Fibroblast of the aortic adventitia (primary cell): ENCODE measurements around the gene ALG1L2. TPM values are rescaled to one million over a fixed set of nuclear protein-coding genes. Genes with fewer than 3 reads are reported as not detected.
"Not testable (repeated sequence)": the region's sequence is repeated elsewhere in the genome, so short reads cannot be mapped to it uniquely, and the experiment has no call there.

Experiments used
- DNase-seq: peaks from one replicate; pipeline ENCODE4 v3.0.0-alpha.2; 2010; ENCODE audit warnings: low read depth
- H3K4me3 ChIP-seq: 2 replicates; pipeline ENCODE4 v1.5.1; 2011; ENCODE audit warnings: low read depth, mild to moderate bottlenecking, control low read depth, low read length, moderate library complexity
- total RNA-seq: library from RNA; depleted of rRNA; stranded (reverse); fragments of >200 nt; gene quantifications from 2 replicates; pipeline ENCODE4 v1.2.3, GENCODE V29; 2012; ENCODE audit warnings: low replicate concordance
- TF ChIP-seq, protein P1 (sequence below): IDR thresholded peaks from 2 replicates; pipeline ENCODE4 v1.5.1; 2011; ENCODE audit warnings: mild to moderate bottlenecking, low read length, control low read depth, inconsistent platforms; ENCODE audit not compliant: insufficient read depth

The ALG1L2 gene
- total RNA-seq, 1 donor, result 0.54 TPM

DNA sequence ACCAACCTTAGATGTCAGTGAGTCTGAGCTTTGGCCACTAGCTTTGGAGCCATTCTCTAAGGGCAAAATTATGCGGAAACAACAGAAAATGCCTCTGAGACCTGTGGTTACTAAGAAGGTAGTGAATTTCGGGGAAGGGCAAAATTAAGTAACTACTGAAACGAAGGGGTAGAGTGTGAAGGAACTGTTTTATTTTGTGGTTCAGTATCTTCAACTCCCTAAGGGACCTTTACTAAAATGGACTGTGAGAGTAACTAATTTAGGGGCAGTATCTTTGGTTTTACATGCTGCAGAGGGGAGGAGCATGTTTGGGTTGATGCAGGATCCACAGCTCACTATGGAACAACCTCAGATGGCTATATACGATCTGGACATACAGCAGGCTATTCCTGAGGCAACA lies 8.0 kb upstream of the ALG1L2 start:
- H3K4me3 ChIP-seq, result no peak overlapping the region
- TF ChIP-seq, protein P1, sequence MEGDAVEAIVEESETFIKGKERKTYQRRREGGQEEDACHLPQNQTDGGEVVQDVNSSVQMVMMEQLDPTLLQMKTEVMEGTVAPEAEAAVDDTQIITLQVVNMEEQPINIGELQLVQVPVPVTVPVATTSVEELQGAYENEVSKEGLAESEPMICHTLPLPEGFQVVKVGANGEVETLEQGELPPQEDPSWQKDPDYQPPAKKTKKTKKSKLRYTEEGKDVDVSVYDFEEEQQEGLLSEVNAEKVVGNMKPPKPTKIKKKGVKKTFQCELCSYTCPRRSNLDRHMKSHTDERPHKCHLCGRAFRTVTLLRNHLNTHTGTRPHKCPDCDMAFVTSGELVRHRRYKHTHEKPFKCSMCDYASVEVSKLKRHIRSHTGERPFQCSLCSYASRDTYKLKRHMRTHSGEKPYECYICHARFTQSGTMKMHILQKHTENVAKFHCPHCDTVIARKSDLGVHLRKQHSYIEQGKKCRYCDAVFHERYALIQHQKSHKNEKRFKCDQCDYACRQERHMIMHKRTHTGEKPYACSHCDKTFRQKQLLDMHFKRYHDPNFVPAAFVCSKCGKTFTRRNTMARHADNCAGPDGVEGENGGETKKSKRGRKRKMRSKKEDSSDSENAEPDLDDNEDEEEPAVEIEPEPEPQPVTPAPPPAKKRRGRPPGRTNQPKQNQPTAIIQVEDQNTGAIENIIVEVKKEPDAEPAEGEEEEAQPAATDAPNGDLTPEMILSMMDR, result no peak
- no peak for DNase-seq

- TF ChIP-seq, protein P1, result no peak
- no peak for DNase-seq
- H3K4me3 ChIP-seq, result no peak overlapping the region
These were observed 4.0 kb upstream of the ALG1L2 start for GRCh38 chr3:130077636-130078035.

DNA sequence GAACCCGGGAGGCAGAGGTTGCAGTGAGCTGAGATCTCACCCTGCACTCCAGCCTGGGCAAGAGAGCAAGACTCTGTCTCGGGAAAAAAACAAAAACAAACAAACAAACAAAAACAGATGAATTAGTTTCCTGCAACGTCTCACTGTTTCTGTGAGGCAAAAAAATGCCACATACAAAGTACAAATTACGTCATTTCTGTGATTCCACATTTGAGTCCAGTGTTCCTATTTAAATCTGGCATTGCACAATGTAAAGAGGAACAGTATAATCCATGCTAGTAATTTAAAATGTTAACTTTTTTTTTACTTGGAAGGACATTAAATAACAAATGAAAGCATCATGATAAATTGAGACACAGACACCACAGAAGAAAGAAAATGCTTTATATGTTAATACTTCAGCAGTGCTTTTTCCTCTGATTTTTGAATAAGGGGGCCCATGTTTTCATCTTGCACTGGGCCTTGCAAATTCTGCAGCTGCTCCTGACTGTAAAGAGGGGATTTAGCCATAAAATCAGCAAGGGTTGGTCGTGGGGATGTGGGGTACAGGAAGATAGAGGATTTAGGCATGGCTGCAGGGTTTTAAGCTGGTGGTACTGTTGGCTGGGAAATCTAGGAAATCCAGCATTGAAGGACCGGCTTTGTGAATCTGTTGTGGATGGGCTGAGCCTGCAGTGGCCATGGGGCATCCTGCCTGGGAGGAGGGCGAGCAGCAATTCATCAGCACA lies 1.9 kb downstream of the ALG1L2 start:
- not testable (repeated sequence) for H3K4me3 ChIP-seq, DNase-seq

- TF ChIP-seq, protein P1, result no peak
- DNase-seq, result no peak
- no peak overlapping the region for H3K4me3 ChIP-seq
These were observed 2.9 kb downstream of the ALG1L2 start for GRCh38 chr3:130084436-130084980.

DNA sequence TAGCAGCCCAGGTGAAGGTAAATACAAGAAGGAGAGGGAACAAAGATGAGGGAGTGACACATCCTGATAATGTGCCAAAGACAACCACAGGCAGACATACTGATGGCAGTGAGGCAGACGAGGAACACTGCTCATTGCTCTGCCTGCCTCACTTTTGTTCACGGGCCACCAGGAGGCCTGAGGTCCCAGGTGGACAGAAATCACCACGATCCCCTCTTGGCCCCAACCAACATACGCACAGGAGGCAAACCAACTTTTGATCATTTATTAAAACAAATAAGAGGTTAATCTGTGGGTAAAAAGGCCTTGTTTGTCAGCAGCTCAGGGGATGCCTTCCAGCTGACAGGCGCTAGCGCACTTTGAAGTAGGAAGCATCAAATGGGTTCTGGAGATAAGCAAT lies 4.2 kb downstream of the ALG1L2 start:
- TF ChIP-seq, protein P1, result no peak
- DNase-seq, result no peak
- H3K4me3 ChIP-seq, result no peak overlapping the region

GRCh38 chr3:130086628-130087027 lies 5.0 kb downstream of the ALG1L2 start:
- not testable (repeated sequence) for DNase-seq, H3K4me3 ChIP-seq

DNA sequence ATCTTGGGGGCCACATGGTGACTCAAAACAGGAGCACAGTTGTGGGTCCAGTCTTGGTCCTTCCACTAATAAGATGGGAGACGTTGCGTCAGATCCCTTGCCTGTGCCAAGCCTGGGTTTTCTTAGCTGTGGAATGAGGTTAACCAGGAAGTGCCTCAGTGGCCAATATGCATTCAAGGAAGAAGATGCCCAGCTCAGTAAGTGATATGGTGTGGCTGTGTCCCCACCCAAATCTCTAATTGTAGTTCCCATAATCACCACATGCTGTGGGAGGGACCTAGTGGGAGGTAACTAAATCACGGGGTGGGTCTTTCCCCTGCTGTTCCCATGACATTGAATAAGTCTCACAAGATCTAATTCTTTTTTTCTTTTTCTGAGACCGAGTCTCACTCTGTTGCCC lies 6.4 kb downstream of the ALG1L2 start:
- H3K4me3 ChIP-seq, result no peak overlapping the region
- TF ChIP-seq, protein P1, result no peak

DNA sequence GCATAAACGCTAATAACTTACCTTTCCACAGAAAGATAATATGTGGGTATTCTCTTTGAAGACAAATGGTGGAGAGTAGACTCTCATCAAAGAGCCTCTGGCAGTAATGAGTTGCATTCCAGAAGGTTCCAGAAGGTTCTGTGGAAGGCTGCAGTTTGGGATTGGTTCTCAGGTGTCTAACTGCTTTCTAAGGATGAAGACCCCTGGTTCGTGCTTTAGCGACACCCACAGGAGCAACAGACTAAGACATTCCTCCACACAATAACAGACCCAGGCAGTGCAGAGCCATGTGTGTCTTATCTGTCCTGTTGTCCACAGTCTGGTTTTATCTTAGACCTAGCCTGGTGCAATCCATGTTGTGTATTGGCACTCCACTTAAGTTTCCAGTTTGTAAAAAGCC lies 9.1 kb downstream of the ALG1L2 start:
- DNase-seq, H3K4me3 ChIP-seq: not testable (repeated sequence)

More for the DNA sequence above, 6.4 kb downstream of the ALG1L2 start:
- DNase-seq, result no peak
